Stimulated activated naive CD8-positive, alpha-beta T cell treated with anti-CD3 and anti-CD28 coated beads, Interleukin-15, Interleukin-2, amounts not matched to agents 100 U/mL and 50 U/mL, for 24 hours (primary cell): ENCODE measurements around the gene CCDC82.
"Not testable (repeated sequence)": the region's sequence is repeated elsewhere in the genome, so short reads cannot be mapped to it uniquely, and the experiment has no call there.

ENCODE experiments used
- ATAC-seq: fragments of 150-1000 bp; cut with Tn5 transposase; one replicate; pipeline ENCODE4 v1.10.0; 2021
- DNase-seq: peaks from one replicate; pipeline ENCODE4 v3.0.0; 2021

CCDC82 gene

DNA sequence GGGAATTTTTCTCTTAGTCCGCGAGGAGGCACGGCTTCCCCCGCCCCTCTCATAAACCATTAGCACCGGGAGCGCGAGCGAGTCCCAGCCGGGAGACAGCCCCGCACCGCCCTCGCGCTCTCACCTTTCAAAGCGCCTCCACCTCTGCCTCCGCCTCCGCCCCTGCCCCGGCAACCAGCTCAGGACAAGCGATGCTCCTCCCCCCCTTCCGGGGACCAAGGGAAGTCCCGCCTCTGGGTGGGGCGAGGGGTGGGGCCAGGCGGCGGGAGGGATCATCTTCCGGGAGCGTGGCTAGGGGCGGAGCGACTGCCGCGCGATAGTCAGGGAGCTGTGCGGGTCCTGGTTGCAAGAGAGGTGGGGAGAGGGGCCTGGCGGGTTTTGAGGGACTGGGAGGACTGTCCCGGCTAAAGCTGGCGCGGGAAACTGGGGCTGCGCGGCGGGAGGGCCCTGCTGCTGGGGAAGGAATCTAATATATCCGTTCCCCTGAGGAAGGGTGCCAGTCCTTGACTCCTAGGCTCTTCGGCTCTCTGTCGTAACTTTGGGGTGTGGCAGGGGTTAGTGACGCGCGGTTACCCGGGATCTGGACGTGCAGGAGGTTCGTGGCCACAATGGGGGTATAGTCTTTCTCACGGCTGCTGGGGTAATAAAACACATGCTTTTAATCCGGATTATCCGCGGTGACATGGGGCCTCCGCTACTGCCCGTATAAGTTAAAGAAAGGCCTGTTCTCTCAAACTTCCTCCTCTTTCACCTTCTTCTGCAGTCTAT lies at the start of gene CCDC82, which contains the start of gene JRKL:
Gene CCDC82, minus strand, starts transcription at position 193 of the 768 bp plus-strand sequence. CDS start 5,165 bp downstream, outside the sequence.
Gene JRKL, plus strand, starts transcription at position 294 of the 768 bp plus-strand sequence. CDS start 637 bp downstream, outside the sequence.
- peak; percentile 99 for DNase-seq

GRCh38 chr11:96432654-96433053 lies 42.9 kb upstream of the CCDC82 start:
- not testable (repeated sequence) for ATAC-seq, DNase-seq

More for the DNA sequence above, at the start of gene CCDC82, which contains the start of gene JRKL:
- peak; percentile 97 for ATAC-seq

GRCh38 chr11:96430668-96431067 lies 41.0 kb upstream of the CCDC82 start:
- DNase-seq (no peak), ATAC-seq (no peak)

DNA sequence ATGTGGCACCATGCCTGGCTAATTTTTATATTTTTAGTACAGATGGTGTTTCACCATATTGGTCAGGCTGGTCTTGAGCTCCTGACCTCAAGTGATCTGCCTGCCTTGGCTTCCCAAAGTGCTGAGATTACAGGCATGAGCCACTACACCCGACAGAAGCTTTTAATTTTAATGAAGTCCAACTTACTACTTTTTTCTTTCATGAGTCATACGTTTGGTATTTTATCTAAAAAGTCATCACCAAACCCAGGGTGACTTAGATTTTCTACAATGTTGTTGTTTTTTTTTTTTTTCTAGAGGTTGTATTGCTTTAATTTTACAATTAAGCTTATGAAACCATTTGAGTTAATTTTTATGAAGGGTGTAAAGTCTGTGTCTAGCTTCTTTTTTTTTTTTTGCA lies 35.0 kb upstream of the CCDC82 start:
- ATAC-seq (peak; percentile 36), DNase-seq (no peak)

- DNase-seq (no peak), ATAC-seq (no peak)
Observed at GRCh38 chr11:96413408-96413807, 23.7 kb upstream of the CCDC82 start.

GRCh38 chr11:96412761-96413381 lies 23.2 kb upstream of the CCDC82 start:
- ATAC-seq: no peak
- DNase-seq: no peak

DNA sequence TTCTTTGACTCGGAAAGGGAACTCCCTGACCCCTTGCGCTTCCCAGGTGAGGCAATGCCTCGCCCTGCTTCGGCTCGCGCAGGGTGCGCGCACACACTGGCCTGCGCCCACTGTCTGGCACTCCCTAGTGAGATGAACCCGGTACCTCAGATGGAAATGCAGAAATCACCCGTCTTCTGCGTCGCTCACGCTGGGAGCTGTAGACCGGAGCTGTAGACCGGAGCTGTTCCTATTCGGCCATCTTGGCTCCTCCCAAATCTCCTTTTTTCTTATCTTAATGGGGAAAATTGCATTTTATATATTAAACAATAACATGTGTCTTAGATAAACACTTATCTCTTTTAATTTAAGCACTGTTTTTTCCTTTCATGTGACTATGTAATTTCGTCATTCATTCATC lies 21.7 kb upstream of the CCDC82 start:
- DNase-seq, ATAC-seq: not testable (repeated sequence)

- DNase-seq: no peak
- ATAC-seq: no peak
Observed at GRCh38 chr11:96400697-96401096, 11.0 kb upstream of the CCDC82 start.

DNA sequence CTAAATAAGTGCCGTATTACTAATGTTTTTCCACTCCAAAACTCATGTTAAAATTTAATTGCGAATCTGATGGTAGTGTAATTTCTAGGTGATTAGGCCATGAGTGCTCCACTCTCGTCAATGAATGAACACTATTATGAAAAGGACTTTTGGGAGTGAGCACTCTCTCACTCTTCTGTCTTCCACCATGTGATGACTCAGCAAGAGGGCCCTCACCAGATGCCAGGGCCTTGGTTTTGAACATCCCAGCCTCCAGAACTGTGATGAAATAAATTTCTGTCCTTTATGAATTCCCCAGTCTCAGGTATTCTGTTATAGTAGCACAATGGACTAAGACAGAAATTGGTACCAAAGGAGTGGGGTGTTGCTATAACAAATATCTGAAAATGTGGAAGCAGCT lies 8.2 kb upstream of the CCDC82 start:
- ATAC-seq (no peak), DNase-seq (no peak)

DNA sequence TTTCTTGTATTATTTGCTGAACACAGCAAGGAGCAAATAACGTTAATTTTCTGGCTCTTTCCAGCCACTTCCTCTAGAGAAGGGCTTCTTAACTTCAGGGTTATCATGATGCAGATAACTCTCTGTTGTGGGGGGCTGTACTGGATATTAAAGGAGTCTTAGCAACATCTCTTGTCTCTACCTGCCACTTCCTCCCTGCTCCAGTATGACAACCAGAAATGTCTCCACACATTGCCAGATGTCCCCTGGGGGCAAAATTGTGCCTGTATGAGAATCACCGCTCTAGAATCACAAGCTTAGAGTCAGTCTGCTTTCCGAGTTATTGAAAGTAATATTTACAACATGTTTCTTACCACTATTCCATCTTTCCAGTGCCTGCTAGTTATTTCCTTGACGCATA lies 6.9 kb upstream of the CCDC82 start:
- no peak for DNase-seq
- ATAC-seq: no peak

DNA sequence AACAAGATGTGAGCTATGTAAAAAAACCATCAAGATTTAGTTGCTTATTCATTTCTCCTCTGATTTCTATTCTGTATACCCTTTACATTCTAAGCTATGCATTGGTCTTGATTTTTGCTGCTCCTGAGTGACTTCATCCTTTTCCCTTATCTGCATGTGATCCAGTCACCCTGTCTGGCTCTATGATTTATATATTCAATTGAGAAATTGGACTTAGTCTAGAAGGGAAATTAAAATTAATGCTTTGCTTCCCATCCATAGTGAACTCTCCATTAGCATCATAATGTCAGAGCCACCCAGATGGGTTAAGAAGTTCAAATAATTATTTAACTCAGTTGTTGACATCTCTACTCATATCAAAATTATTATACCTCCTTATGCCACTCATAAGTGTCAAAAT lies 5.1 kb upstream of the CCDC82 start:
- no peak for DNase-seq
- no peak for ATAC-seq

DNA sequence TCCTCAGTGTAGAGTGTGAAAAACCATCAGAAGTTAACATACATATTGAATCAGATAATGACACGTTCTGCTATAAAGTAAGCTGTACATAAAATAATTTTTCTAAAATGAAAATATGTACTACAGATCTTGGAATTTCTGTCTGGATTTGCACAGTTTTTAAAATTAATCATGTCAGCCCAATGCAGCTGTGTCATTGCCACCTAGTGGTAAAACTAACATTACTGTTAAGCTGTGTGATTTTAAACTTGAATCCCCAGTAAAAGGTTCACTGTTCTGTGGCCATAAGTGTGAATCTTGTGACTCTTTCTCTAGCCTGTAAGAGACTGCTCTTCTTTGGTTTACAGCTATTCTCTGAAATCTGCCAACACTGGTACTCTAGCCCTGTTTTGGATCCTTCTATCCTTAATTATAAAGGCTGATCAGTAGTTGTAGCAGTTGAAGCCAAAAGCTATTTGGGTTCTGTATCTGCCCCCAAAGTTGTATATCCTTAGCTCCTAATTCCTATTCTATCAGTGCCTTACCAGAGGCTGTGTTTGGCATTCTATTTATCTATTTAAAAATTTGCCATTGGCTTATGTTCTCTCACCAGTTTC lies 4.1 kb upstream of the CCDC82 start:
- no peak for DNase-seq
- no peak for ATAC-seq

DNA sequence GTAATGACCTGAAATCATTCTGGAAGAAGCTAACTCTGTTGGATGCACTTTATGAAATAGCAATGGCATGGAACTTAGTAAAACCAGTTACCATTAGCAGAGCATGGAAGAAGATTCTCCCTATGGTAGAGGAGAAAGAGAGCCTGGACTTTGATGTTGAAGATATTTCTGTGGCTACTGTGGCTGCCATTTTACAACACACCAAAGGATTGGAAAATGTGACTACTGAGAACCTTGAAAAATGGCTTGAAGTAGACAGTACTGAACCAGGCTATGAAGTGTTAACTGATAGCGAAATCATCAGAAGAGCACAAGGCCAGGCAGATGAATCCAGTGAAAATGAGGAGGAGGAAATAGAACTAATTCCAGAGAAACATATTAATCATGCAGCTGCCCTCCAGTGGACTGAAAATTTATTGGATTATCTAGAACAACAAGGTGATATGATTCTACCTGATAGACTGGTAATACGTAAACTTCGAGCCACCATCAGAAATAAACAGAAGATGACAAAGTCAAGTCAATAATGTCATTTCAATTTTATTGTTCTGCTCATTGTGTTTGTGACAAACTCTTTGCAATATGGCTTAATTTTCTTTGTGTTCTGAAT lies 2.1 kb upstream of the CCDC82 start:
- ATAC-seq: no peak
- no peak for DNase-seq

DNA sequence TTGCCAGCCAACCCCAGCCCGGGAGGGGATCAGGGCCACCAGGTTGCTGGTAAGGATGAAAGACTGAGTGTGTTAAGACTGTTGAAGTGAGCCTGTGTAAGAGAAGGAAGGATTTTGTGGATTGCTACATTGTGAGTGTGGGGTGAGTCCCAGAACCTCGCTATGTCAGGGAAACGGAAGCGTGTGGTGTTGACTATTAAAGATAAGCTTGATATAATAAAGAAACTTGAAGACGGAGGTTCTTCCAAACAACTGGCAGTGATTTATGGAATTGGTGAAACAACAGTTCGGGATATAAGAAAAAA lies 728 bp upstream of the CCDC82 start:
- no peak for ATAC-seq
- DNase-seq: no peak

GRCh38 chr11:96388891-96389719 lies 607 bp downstream of the CCDC82 start:
- peak; percentile 63 for ATAC-seq
- DNase-seq: no peak

DNA sequence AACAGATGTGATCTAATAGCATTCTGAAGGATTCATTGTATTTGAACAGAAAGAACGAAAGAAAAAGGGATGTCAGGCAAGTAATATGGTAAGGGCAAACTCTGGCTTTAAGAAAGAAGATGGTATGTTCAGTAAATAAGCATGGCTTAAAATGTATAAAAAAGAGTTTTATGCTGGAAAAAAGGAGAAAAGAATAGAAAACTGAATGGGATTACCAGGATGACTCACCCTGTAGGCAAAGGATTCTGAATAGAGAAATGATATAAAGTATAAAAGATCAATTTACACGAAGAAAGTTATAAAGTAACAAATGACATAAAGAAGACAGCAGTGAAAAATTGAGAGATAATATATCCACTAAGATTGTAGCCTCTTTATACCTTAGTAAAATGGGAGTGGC lies 4.5 kb downstream of the CCDC82 start:
- DNase-seq (no peak), ATAC-seq (no peak)

GRCh38 chr11:96384156-96384555 lies 5.6 kb downstream of the CCDC82 start:
- ATAC-seq (no peak), DNase-seq (no peak)

- ATAC-seq: no peak
- no peak for DNase-seq
Observed at GRCh38 chr11:96376796-96377195, 12.9 kb downstream of the CCDC82 start.

GRCh38 chr11:96373826-96374225 lies 15.9 kb downstream of the CCDC82 start:
- no peak for DNase-seq
- no peak for ATAC-seq

GRCh38 chr11:96367342-96367741 lies 22.4 kb downstream of the CCDC82 start:
- ATAC-seq (no peak), DNase-seq (no peak)

DNA sequence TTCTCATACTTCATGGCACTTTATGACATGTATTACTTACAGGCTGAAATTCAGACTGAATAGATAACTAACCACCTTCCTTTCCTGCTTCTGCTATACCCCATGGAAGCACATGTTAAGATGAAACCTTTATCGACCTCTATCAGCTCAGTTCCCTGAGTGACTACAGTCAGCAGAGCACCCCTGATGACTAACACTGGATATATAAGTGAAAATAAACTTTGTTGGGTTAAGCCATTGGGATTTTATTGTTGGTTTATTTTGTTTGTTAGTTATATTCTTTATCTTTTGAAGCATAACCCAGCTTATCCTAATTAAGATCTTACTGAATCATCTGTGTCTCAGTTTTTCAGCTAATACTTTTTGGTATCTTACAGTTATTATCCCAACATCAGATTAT lies 23.7 kb downstream of the CCDC82 start:
- DNase-seq: no peak
- ATAC-seq: no peak

GRCh38 chr11:96365493-96365892 lies 24.2 kb downstream of the CCDC82 start:
- DNase-seq (no peak), ATAC-seq (no peak)
